Mesenteric fat pad (tissue), 1 donor: ENCODE measurements around the gene KPNA6. TPM values are rescaled to one million over a fixed set of nuclear protein-coding genes. Genes with fewer than 3 reads are reported as not detected.
"Not testable (repeated sequence)": the region's sequence is repeated elsewhere in the genome, so short reads cannot be mapped to it uniquely, and the experiment has no call there.

Experiments used
- DNase-seq: peaks from one replicate; pipeline ENCODE4 v3.0.0-alpha.2; 2020; ENCODE audit warnings: low spot score
- long read RNA-seq: library from polyadenylated mRNA; unstranded; transcript quantifications from one replicate; pipeline ENCODE4 v2.0.0, GENCODE V29; 2020
- total RNA-seq: library from RNA; stranded (reverse); fragmentation: NEBNext Ultra II Directional; extraction: Animal tissue kit (Norgen Biotek cat#: 25700); gene quantifications from one replicate; pipeline ENCODE4 v1.2.1, GENCODE V29; 2021
- donor health status: DM: yes; HTN: yes; CAD: no.

KPNA6 gene
- 73.7 TPM for total RNA-seq
- long read RNA-seq, full-length matches to known transcripts: 18 of 30 reads
- long read RNA-seq, partial matches to known transcripts: 6 of 30 reads
- long read RNA-seq, other reads (novel, unspliced or antisense): 6 of 30 reads

GRCh38 chr1:32107742-32108661, at the start of gene KPNA6:
Gene KPNA6 (plus strand): TSS chr1:32108056. CDS start chr1:32108131, 75 bp downstream.
- peak; percentile 92 for DNase-seq

DNA sequence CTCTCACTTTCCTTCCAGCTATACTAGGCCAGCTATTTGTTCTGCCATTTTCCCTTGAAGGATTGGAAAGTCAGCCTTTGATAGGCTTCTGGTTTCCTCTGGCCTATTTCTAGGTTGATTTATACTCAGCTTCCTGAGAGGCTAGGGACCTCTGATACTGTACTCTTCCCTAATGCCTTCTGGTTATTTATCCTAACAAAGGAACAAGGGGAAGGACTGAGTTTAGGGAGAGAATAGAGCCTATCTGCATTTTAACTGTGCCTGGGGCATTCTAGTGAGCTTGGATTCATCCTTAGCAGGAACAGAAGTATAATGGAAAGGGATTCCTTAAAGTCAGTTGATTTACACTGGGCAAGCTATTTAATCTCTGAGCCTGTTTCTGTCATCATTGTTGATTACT, 46.9 kb upstream of the KPNA6 start:
- no peak for DNase-seq

DNA sequence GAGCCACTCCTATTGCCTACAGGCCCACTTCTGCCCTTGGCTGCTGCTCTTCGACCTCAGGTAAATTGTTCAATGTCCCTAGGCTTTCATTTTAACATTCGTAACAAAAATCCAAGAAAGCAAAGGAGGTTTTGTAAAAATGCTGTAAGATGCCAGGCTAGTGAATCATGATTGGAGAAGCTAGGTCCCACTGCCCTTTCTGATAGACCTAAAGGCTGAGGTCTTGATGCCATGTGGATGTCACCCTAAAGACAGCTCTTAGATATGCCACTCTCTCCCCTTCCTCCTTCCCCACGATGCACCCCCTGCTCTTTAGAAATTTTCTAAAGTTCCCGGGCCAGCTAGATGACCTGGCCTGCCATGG, 45.0 kb upstream of the KPNA6 start:
- no peak for DNase-seq

GRCh38 chr1:32063261-32063681, 44.6 kb upstream of the KPNA6 start:
- peak; percentile 22 for DNase-seq

- DNase-seq: peak; percentile 62
Observed at GRCh38 chr1:32065613-32066488, 42.0 kb upstream of the KPNA6 start.

- no peak for DNase-seq
Observed at GRCh38 chr1:32066489-32066873, 41.4 kb upstream of the KPNA6 start.

DNA sequence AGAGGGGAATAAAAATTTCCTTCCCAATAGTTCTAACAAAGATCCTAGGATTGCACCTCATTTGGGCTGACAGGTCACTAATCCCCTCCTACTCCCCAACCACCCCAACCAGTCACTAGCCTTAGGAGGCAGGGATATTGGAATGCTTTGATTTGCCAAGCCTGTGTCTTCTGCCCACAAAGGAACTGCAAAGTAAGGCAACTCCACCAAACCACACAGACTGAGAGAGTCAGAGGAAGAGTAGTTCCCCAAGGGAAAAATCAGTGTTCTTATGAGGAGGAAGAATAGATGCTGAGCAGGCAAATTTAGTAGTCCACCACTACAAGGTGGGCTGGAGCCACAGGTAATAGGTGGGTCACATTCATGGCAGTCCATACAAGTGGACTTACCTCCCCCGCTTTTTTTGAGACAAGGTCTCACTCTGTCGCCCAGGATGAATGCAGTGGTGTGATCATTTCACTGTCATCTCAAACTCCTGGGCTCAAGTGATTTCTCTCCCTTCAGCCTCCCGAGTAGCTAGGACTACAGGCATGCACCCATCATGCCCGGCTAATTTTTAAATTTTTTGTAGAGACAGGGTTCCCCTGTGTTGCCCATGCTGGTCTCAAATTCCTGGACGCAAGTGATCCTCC, 38.8 kb upstream of the KPNA6 start:
- DNase-seq: no peak

DNA sequence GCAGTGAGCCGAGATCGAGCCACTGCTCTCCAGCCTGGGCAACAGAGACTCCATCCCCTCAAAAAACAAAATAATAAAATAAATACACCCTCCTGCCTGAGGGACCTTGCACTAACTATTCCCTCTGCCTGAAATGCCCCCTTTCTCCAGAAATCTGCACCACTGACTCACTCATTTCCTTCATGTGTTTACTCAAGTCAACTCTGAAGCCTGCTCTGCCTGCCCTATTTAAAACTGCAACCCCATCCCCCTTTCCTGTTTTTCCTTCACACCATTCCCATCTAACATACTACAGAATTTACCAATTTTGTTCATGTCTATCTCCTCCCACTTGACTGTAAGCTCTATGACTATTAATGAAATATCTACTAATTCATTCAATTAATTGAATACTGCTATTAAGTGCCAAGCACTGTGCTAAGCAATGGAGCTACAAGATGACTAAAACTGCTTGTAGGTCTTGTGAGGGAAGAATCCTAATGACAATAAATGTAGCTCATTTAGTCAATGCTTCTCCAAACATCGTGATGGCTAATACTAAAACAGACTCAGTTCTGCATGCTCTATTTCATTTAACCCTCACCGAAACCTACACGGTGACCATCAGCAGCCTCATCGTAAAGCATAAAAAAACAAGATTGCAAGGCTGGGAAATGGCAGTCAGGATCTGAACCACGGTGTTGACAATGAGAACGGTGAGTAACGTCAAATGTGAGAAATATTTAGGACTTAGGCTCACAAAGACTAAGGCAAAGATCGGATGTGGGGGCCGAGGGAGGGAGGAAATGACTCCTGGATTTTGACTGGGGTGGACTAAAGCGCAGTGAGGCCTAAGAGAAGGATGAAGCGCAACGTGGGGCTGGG, 35.9 kb upstream of the KPNA6 start:
- no peak for DNase-seq

DNA sequence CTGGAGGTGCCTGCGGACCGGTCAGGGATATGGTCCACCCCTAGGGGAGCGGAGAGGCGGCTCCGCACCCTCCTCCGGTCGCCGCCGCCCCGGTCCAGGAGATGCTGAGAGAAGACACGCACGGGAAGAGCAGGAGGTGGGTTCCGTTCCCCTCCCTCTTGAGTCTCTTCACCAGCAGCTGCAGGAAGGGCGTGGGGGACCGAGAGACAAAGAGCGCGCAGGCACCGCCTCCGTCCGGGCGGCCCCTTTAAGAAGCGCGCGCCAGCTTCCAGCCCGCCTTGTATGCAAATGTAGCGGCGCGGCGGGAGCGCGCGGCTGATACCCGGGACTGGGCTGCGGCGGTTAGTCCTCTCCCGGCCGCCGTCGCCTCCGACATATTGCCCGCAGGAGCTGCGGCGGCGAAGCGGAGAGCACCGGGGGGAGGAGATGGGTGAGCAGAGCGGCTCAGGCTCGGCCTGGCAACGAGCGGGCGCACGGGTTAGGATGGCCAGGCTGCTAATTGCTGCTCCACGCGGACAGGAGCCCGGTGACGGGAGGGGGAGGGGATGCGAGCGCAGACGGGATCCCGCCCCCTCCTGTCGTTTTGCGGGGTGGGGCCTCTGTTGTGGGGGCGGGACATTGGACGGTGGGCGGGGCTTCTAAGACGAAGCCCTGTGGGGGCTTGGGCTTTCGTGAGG, 35.1 kb upstream of the KPNA6 start, which contains the start of gene TMEM39B:
Gene TMEM39B, plus strand, starts transcription at position 318 of the 677 bp plus-strand sequence. Its CDS starts 109 bp downstream, at position 427.
- DNase-seq: peak; percentile 97

DNA sequence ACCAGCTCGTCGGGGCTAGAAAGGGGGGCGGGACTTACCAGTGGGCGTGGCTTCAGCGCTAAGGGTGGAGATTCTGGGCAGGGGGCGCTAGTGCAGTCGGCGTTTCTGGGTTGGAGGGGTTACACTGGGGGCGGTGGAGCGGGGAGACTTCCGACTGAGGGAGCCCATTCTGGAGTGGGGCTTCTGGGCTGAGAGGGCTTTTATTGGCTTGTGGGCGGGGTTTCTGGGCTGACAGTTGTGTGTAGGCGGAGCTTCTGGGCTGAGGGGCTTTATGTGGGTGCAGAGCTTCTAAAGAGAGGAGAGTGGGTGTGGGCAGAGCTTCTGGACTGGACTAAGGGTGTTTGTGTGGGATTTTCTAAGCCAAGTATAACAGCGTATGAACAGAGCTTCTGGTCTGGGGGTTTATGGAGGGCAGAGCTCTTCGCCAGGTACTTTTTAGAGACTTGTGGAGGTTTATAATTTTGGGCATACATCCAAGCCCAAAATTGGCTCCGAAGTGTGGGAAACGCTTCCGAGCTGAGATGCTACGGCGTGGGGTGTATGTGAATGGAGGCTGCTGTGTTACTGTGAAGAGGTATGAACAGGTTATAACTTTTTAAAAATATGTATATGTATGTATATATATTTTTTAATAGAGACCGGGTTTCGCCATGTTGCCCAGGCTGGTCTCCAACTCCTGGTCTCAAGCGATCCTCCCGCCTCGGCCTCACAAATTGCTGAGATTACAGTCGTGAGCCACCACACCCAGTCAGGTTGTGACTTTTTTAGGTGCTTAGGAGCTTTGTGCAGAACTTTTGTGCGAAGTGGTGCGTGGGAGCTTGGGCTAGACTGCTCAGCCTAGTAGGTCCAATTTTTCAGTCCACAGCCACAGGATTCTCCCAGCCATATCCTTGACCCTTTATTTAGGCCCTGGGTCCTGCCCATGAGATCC, 34.3 kb upstream of the KPNA6 start:
- no peak for DNase-seq

DNA sequence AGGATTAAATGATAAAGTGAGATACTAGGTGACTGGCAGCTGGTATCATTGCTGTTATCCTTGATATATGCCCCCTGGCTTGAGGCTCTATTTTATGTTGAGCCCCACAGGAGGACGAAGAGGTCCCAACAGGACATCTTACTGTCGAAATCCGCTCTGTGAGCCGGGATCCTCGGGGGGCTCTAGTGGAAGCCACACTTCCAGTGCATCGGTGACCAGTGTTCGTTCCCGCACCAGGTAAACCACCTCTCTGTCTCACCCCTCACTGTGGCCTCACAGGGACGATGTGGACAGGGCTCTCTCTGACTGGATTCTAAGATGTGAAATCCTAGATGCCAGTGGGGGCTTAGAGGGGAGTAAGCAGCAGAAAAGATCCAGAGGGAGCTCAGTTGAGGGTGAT, 33.0 kb upstream of the KPNA6 start:
- DNase-seq: no peak

DNA sequence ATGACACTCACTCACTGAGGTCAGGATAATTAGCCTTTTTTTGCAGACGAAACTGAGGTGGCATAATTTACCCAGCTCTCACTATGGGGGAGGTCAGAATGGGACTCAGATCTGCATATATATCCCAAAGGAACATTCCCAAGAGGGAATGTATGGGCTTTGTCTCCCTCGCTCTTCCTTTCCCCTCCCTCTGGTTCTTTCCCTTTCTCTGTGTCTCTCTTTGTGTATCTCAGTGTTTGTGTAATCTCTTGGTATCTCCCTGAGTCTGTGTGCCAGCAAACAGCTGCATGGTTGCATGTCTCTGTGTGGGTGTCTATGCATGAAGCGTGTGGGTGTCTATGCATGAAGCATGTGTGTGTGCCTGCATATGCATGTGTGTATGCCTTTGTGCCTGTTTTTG, 30.4 kb upstream of the KPNA6 start:
- DNase-seq: no peak

- DNase-seq: no peak
Observed at GRCh38 chr1:32082022-32082421, 25.8 kb upstream of the KPNA6 start.

- not testable (repeated sequence) for DNase-seq
Observed at GRCh38 chr1:32086381-32086780, 21.5 kb upstream of the KPNA6 start.

GRCh38 chr1:32091176-32091575, 16.7 kb upstream of the KPNA6 start:
- DNase-seq: no peak

GRCh38 chr1:32091591-32091990, 16.3 kb upstream of the KPNA6 start:
- DNase-seq: no peak

DNA sequence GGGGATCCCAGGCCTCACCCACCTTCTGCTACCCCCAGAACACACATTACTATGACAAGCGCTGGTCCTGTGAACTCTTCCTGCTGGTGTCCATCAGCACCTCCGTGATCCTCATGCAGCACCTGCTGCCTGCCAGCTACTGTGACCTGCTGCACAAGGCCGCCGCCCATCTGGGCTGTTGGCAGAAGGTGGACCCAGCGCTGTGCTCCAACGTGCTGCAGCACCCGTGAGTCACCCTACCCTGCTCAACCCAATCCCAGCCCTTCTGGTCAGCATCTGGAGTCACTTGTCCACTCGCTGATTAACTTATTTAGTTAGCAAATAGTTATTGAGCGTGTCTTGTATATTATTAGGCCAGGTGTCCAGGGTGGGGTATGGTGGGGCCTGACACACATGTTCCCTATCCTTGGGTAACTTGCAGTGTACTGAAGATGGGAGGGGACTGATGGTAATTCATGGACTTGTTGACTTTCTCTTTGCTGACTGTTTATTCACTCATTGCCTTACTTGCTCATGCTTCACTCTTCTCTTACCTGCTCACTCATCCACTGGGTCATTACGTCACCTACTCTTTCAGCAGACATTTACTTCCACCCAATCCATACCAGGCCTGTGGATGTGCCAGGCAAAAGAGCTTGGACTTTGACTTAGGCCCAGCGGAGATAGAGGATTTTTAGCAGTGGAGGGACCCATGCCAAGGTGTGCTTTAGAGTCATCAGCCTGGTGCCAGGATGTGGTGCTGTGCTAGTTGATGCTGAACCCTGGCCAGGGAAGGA, 12.9 kb upstream of the KPNA6 start:
- no peak for DNase-seq

- DNase-seq: no peak
Observed at GRCh38 chr1:32099426-32099825, 8.4 kb upstream of the KPNA6 start.
